Measurements from ENCODE around the gene MPG.
"Not testable (repeated sequence)": the region's sequence is repeated elsewhere in the genome, so short reads cannot be mapped to it uniquely, and the experiment has no call there.

The MPG gene

GRCh38 chr16:77807-78443 is at the start of gene MPG:
Gene MPG (plus strand): TSS chr16:78225. CDS start chr16:78310, 85 bp downstream.
- DNase-seq: peak; percentile 88

GRCh38 chr16:30627-31026 is 47.4 kb upstream of the MPG start:
- DNase-seq: not testable (repeated sequence)

- DNase-seq: not testable (repeated sequence)
Observed at GRCh38 chr16:33154-33876, 44.7 kb upstream of the MPG start.

GRCh38 chr16:33877-34647 is 44.0 kb upstream of the MPG start:
- DNase-seq: no peak

- DNase-seq: no peak
Observed at GRCh38 chr16:34648-34987, 43.4 kb upstream of the MPG start.

GRCh38 chr16:35011-35677 is 42.9 kb upstream of the MPG start:
- peak; percentile 78 for DNase-seq

GRCh38 chr16:35678-36305 is 42.2 kb upstream of the MPG start:
- no peak for DNase-seq

- no peak for DNase-seq
Observed at GRCh38 chr16:36336-36984, 41.6 kb upstream of the MPG start.

- peak; percentile 29 for DNase-seq
Observed at GRCh38 chr16:37511-37910, 40.5 kb upstream of the MPG start.

- DNase-seq: not testable (repeated sequence)
Observed at GRCh38 chr16:38206-38605, 39.8 kb upstream of the MPG start.

GRCh38 chr16:38941-39892 is 38.8 kb upstream of the MPG start:
- no peak for DNase-seq

- DNase-seq: no peak
Observed at GRCh38 chr16:41439-42068, 36.5 kb upstream of the MPG start.

GRCh38 chr16:42069-42457 is 36.0 kb upstream of the MPG start:
- no peak for DNase-seq

- DNase-seq: no peak
Observed at GRCh38 chr16:42691-43090, 35.3 kb upstream of the MPG start.

- DNase-seq: no peak
Observed at GRCh38 chr16:43294-43693, 34.7 kb upstream of the MPG start.

GRCh38 chr16:44655-45054 is 33.4 kb upstream of the MPG start:
- no peak for DNase-seq

- DNase-seq: no peak
Observed at GRCh38 chr16:45454-45853, 32.6 kb upstream of the MPG start.

GRCh38 chr16:46510-46909 is 31.5 kb upstream of the MPG start:
- DNase-seq: not testable (repeated sequence)

- no peak for DNase-seq
Observed at GRCh38 chr16:47234-47633, 30.8 kb upstream of the MPG start.

- DNase-seq: no peak
Observed at GRCh38 chr16:50769-51591, 27.0 kb upstream of the MPG start.

Data from suppressor macrophage treated with lipopolysaccharide for 4 hours (primary cell).